Loucy (cell line): ENCODE measurements around the gene PDE11A.

Experiments
- H2AFZ ChIP-seq: fragments of 200-600 bp; sonication (generic); 2 replicates; pipeline ENCODE4 v1.6.0; 2016; ENCODE audit warnings: antibody characterized with exemption, mild to moderate bottlenecking, low read length, moderate library complexity
- H3F3A ChIP-seq: fragments of 200-600 bp; 2 replicates; pipeline ENCODE4 v1.6.0; 2016; ENCODE audit warnings: antibody characterized with exemption, low read depth, mild to moderate bottlenecking
- H3K27me3 ChIP-seq: fragments of 200-600 bp; sonication (generic); 2 replicates; pipeline ENCODE4 v1.6.1; 2014; ENCODE audit warnings: low read length, mild to moderate bottlenecking; ENCODE audit not compliant: insufficient read depth, poor library complexity, severe bottlenecking
- H3K36me3 ChIP-seq: fragments of 200-600 bp; sonication (generic); 2 replicates; pipeline ENCODE4 v1.6.1; 2016; ENCODE audit warnings: low read length; ENCODE audit not compliant: insufficient read depth
- H3K4me1 ChIP-seq: fragments of 200-600 bp; sonication (generic); 2 replicates; pipeline ENCODE4 v1.5.1; 2014; ENCODE audit warnings: low read length, mild to moderate bottlenecking; ENCODE audit not compliant: insufficient read depth, poor library complexity, severe bottlenecking
- H3K4me2 ChIP-seq: fragments of 200-600 bp; sonication (generic); 2 replicates; pipeline ENCODE4 v1.6.0; 2014; ENCODE audit warnings: antibody characterized with exemption, low read length, low read depth, mild to moderate bottlenecking; ENCODE audit not compliant: poor library complexity, severe bottlenecking
- H3K4me3 ChIP-seq: fragments of 200-600 bp; sonication (generic); 2 replicates; pipeline ENCODE4 v1.5.1; 2014; ENCODE audit warnings: low read length, mild to moderate bottlenecking, mixed read lengths; ENCODE audit not compliant: poor library complexity, severe bottlenecking
- H3K79me2 ChIP-seq: fragments of 200-600 bp; sonication (generic); 2 replicates; pipeline ENCODE4 v1.6.1; 2014; ENCODE audit warnings: low read length; ENCODE audit not compliant: insufficient read depth
- H3K9ac ChIP-seq: fragments of 200-600 bp; sonication (generic); 2 replicates; pipeline ENCODE4 v1.6.0; 2014; ENCODE audit warnings: mild to moderate bottlenecking, low read depth, low read length, moderate library complexity; ENCODE audit not compliant: poor library complexity, severe bottlenecking
- H3K9me2 ChIP-seq: fragments of 200-600 bp; sonication (generic); replicated peaks from 2 replicates; pipeline ENCODE4 v1.6.1; 2016; ENCODE audit warnings: low read depth, low read length, mixed read lengths
- H3K9me3 ChIP-seq: fragments of 200-600 bp; sonication (generic); 2 replicates; pipeline ENCODE4 v1.6.1; 2014; ENCODE audit warnings: mild to moderate bottlenecking, antibody characterized with exemption, low read length, low read depth; ENCODE audit not compliant: insufficient read depth
- H4K20me1 ChIP-seq: fragments of 200-600 bp; sonication (generic); 2 replicates; pipeline ENCODE4 v1.6.0; 2014; ENCODE audit warnings: antibody characterized with exemption, low read length, mild to moderate bottlenecking; ENCODE audit not compliant: insufficient read depth, poor library complexity, severe bottlenecking
- CTCF ChIP-seq: fragments of 200-600 bp; sonication (generic); conservative IDR thresholded peaks from 2 replicates; pipeline ENCODE4 v1.5.1; 2014; ENCODE audit warnings: mild to moderate bottlenecking, antibody characterized with exemption, low read length
- EZH2phosphoT487 ChIP-seq: fragments of 200-600 bp; IDR thresholded peaks from 2 replicates; pipeline ENCODE4 v1.6.1; 2018; ENCODE audit warnings: antibody characterized with exemption, mild to moderate bottlenecking, moderate library complexity, borderline replicate concordance

Gene PDE11A

GRCh38 chr2:178111743-178112142, 39.2 kb upstream of the PDE11A start:
- Histone ChIP-seq H3K9ac (no peak overlapping the region), H3K79me2 (peaks cover 10% of the 10 kb centered on the region; the same call in 1 of the 2 replicates), H3K9me3 (no peaks in the 10 kb centered on the region), H3K27me3 (no peaks in the 10 kb centered on the region), H3K4me1 (peaks cover 12% of the 10 kb centered on the region), H3F3A (no peaks in the 10 kb centered on the region), H3K4me2 (no peak overlapping the region), H3K9me2 (no peaks in the 10 kb centered on the region), H2AFZ (peak overlapping the region; percentile 89), H3K4me3 (no peak overlapping the region), H3K36me3 (no peaks in the 10 kb centered on the region), H4K20me1 (no peaks in the 10 kb centered on the region)
- no peak for TF ChIP-seq EZH2phosphoT487
- TF ChIP-seq CTCF: no peak

GRCh38 chr2:178110681-178111080, 38.1 kb upstream of the PDE11A start:
- H3K4me3 ChIP-seq: no peak overlapping the region
- H3K9ac ChIP-seq: no peak overlapping the region
- H3K36me3 ChIP-seq: no peaks in the 10 kb centered on the region
- H4K20me1 ChIP-seq: no peaks in the 10 kb centered on the region
- no peaks in the 10 kb centered on the region for H3K27me3 ChIP-seq
- H3K9me2 ChIP-seq: no peaks in the 10 kb centered on the region
- H3K79me2 ChIP-seq: peaks cover 10% of the 10 kb centered on the region; the same call in 1 of the 2 replicates
- no peaks in the 10 kb centered on the region for H3K9me3 ChIP-seq
- no peaks in the 10 kb centered on the region for H3F3A ChIP-seq
- peaks cover 12% of the 10 kb centered on the region for H3K4me1 ChIP-seq
- TF ChIP-seq EZH2phosphoT487 (no peak), CTCF (no peak)
- H2AFZ ChIP-seq: no peak overlapping the region
- no peak overlapping the region for H3K4me2 ChIP-seq

- Histone ChIP-seq H3K36me3 (no peaks in the 10 kb centered on the region), H2AFZ (no peak overlapping the region), H3K79me2 (peaks cover 10% of the 10 kb centered on the region; the same call in 1 of the 2 replicates), H3K4me1 (peaks cover 12% of the 10 kb centered on the region), H3K27me3 (no peaks in the 10 kb centered on the region), H3K9me3 (no peaks in the 10 kb centered on the region), H3K4me2 (no peak overlapping the region), H3F3A (no peaks in the 10 kb centered on the region), H4K20me1 (no peaks in the 10 kb centered on the region), H3K9ac (no peak overlapping the region), H3K9me2 (no peaks in the 10 kb centered on the region), H3K4me3 (no peak overlapping the region)
- TF ChIP-seq EZH2phosphoT487 (no peak), CTCF (peak; percentile 72)
These were observed 37.2 kb upstream of the PDE11A start for GRCh38 chr2:178109813-178110212.
